HG03175 (cell line): ENCODE data around the gene PGK1.
A peak's percentile ranks its signal among the peaks of the same experiment; 100 is the strongest.
"Not testable (repeated sequence)": the region's sequence is repeated elsewhere in the genome, so short reads cannot be mapped to it uniquely, and the experiment has no call there.

Source experiments
- ATAC-seq: cut with Tn5 transposase; IDR thresholded peaks from one replicate; pipeline ENCODE4 v1.9.1; 2021; ENCODE audit warnings: mild to moderate bottlenecking, moderate library complexity; ENCODE audit not compliant: unreplicated experiment

Gene PGK1

GRCh38 chrX:78111140-78111931 lies 7.3 kb downstream of the PGK1 start:
- no peak for ATAC-seq

GRCh38 chrX:78116365-78116764 lies 12.3 kb downstream of the PGK1 start:
- no peak for ATAC-seq

GRCh38 chrX:78116766-78117165 lies 12.7 kb downstream of the PGK1 start:
- no peak for ATAC-seq

- no peak for ATAC-seq
These were observed 14.6 kb downstream of the PGK1 start for GRCh38 chrX:78118628-78119027.

- ATAC-seq = no peak
These were observed 15.6 kb downstream of the PGK1 start for GRCh38 chrX:78119521-78120227.

- no peak for ATAC-seq
These were observed 19.1 kb downstream of the PGK1 start for GRCh38 chrX:78123190-78123589.

- no peak for ATAC-seq
These were observed 20.3 kb downstream of the PGK1 start for GRCh38 chrX:78124307-78124706.

GRCh38 chrX:78125148-78125547 lies 21.1 kb downstream of the PGK1 start:
- ATAC-seq = no peak

- not testable (repeated sequence) for ATAC-seq
These were observed 21.7 kb downstream of the PGK1 start for GRCh38 chrX:78125781-78126180.

GRCh38 chrX:78129714-78130113 lies 25.7 kb downstream of the PGK1 start:
- no peak for ATAC-seq

GRCh38 chrX:78130396-78130795 lies 26.3 kb downstream of the PGK1 start:
- no peak for ATAC-seq

- ATAC-seq = no peak
These were observed 27.1 kb downstream of the PGK1 start for GRCh38 chrX:78131117-78131516.

- no peak for ATAC-seq
These were observed 29.4 kb downstream of the PGK1 start for GRCh38 chrX:78133238-78133960.

GRCh38 chrX:78139160-78140123 lies 35.4 kb downstream of the PGK1 start, which contains the start of gene TAF9B:
TAF9B (minus strand) TSS chrX:78139650; CDS start chrX:78139611, 39 bp downstream.
- ATAC-seq = peak; percentile 94

- ATAC-seq = no peak
These were observed 36.2 kb downstream of the PGK1 start for GRCh38 chrX:78140206-78140605.

- not testable (repeated sequence) for ATAC-seq
These were observed 43.0 kb downstream of the PGK1 start for GRCh38 chrX:78147002-78147540.

GRCh38 chrX:78157373-78157772 lies 53.3 kb downstream of the PGK1 start:
- ATAC-seq = not testable (repeated sequence)

GRCh38 chrX:78157846-78158245 lies 53.8 kb downstream of the PGK1 start:
- ATAC-seq = not testable (repeated sequence)

GRCh38 chrX:78160711-78161110 lies 56.7 kb downstream of the PGK1 start:
- not testable (repeated sequence) for ATAC-seq

GRCh38 chrX:78163175-78163574 lies 59.1 kb downstream of the PGK1 start:
- ATAC-seq = not testable (repeated sequence)
